ENCODE measurements around the gene DAAM2.

Gene DAAM2

GRCh38 chr6:39913391-39913916 is 121.3 kb downstream of the DAAM2 start:
- TF ChIP-seq GATA2 (IDR thresholded peaks at IDR 0.05; ENCODE audit: low read depth, low read length) (no peak), GATA3 (IDR thresholded peaks at IDR 0.05; ENCODE audit: low read depth, low read length) (no peak)

- TF ChIP-seq GATA2 (IDR thresholded peaks at IDR 0.05; ENCODE audit: low read depth, low read length): no peak
- TF ChIP-seq GATA3 (IDR thresholded peaks at IDR 0.05; ENCODE audit: low read depth, low read length): no peak
Observed at GRCh38 chr6:39914239-39914638, 122.1 kb downstream of the DAAM2 start.

- TF ChIP-seq GATA2 (IDR thresholded peaks at IDR 0.05; ENCODE audit: low read depth, low read length): no peak
- TF ChIP-seq GATA3 (IDR thresholded peaks at IDR 0.05; ENCODE audit: low read depth, low read length): no peak
Observed at GRCh38 chr6:39915866-39916265, 123.7 kb downstream of the DAAM2 start.

GRCh38 chr6:39917329-39917728 is 125.2 kb downstream of the DAAM2 start:
- TF ChIP-seq GATA2 (IDR thresholded peaks at IDR 0.05; ENCODE audit: low read depth, low read length): no peak
- TF ChIP-seq GATA3 (IDR thresholded peaks at IDR 0.05; ENCODE audit: low read depth, low read length): no peak

- TF ChIP-seq GATA2 (IDR thresholded peaks at IDR 0.05; ENCODE audit: low read depth, low read length) (no peak), GATA3 (IDR thresholded peaks at IDR 0.05; ENCODE audit: low read depth, low read length) (no peak)
Observed at GRCh38 chr6:39917981-39918380, 125.8 kb downstream of the DAAM2 start.

- TF ChIP-seq GATA3 (IDR thresholded peaks at IDR 0.05; ENCODE audit: low read depth, low read length): no peak
- TF ChIP-seq GATA2 (IDR thresholded peaks at IDR 0.05; ENCODE audit: low read depth, low read length): no peak
Observed at GRCh38 chr6:39918831-39919230, 126.7 kb downstream of the DAAM2 start.

- no peak for TF ChIP-seq GATA3 (IDR thresholded peaks at IDR 0.05; ENCODE audit: low read depth, low read length)
- no peak for TF ChIP-seq GATA2 (IDR thresholded peaks at IDR 0.05; ENCODE audit: low read depth, low read length)
Observed at GRCh38 chr6:39920157-39920556, 128.0 kb downstream of the DAAM2 start.

- no peak for TF ChIP-seq GATA2 (IDR thresholded peaks at IDR 0.05; ENCODE audit: low read depth, low read length)
- TF ChIP-seq GATA3 (IDR thresholded peaks at IDR 0.05; ENCODE audit: low read depth, low read length): no peak
Observed at GRCh38 chr6:39922821-39923220, 130.6 kb downstream of the DAAM2 start.

GRCh38 chr6:39923394-39923793 is 131.2 kb downstream of the DAAM2 start:
- TF ChIP-seq GATA3 (IDR thresholded peaks at IDR 0.05; ENCODE audit: low read depth, low read length) (no peak), GATA2 (IDR thresholded peaks at IDR 0.05; ENCODE audit: low read depth, low read length) (no peak)

GRCh38 chr6:39923861-39924260 is 131.7 kb downstream of the DAAM2 start:
- no peak for TF ChIP-seq GATA2 (IDR thresholded peaks at IDR 0.05; ENCODE audit: low read depth, low read length)
- no peak for TF ChIP-seq GATA3 (IDR thresholded peaks at IDR 0.05; ENCODE audit: low read depth, low read length)

GRCh38 chr6:39924283-39924682 is 132.1 kb downstream of the DAAM2 start:
- TF ChIP-seq GATA2 (IDR thresholded peaks at IDR 0.05; ENCODE audit: low read depth, low read length) (no peak), GATA3 (IDR thresholded peaks at IDR 0.05; ENCODE audit: low read depth, low read length) (no peak)

GRCh38 chr6:39925191-39925930 is 133.2 kb downstream of the DAAM2 start:
- TF ChIP-seq GATA2 (IDR thresholded peaks at IDR 0.05; ENCODE audit: low read depth, low read length): no peak
- no peak for TF ChIP-seq GATA3 (IDR thresholded peaks at IDR 0.05; ENCODE audit: low read depth, low read length)

GRCh38 chr6:39925931-39926290 is 133.7 kb downstream of the DAAM2 start:
- TF ChIP-seq GATA3 (IDR thresholded peaks at IDR 0.05; ENCODE audit: low read depth, low read length) (no peak), GATA2 (IDR thresholded peaks at IDR 0.05; ENCODE audit: low read depth, low read length) (no peak)

GRCh38 chr6:39926668-39927067 is 134.5 kb downstream of the DAAM2 start:
- TF ChIP-seq GATA2 (IDR thresholded peaks at IDR 0.05; ENCODE audit: low read depth, low read length): no peak
- no peak for TF ChIP-seq GATA3 (IDR thresholded peaks at IDR 0.05; ENCODE audit: low read depth, low read length)

- no peak for TF ChIP-seq GATA2 (IDR thresholded peaks at IDR 0.05; ENCODE audit: low read depth, low read length)
- TF ChIP-seq GATA3 (IDR thresholded peaks at IDR 0.05; ENCODE audit: low read depth, low read length): no peak
Observed at GRCh38 chr6:39927159-39927558, 135.0 kb downstream of the DAAM2 start.

All from SH-SY5Y (cell line).